HG03103 (cell line): Measurements from ENCODE around the gene OLIG2.

Experiments used
- ATAC-seq: cut with Tn5 transposase; IDR thresholded peaks from one replicate; pipeline ENCODE4 v1.9.1; 2021; ENCODE audit warnings: low read depth; ENCODE audit not compliant: unreplicated experiment

The OLIG2 gene

GRCh38 chr21:33025489-33026442, at the start of gene OLIG2:
Gene OLIG2 (plus strand): TSS chr21:33025935. CDS start chr21:33026863, 928 bp downstream.
- no peak for ATAC-seq

GRCh38 chr21:32976791-32977190, 48.9 kb upstream of the OLIG2 start:
- ATAC-seq: no peak

- no peak for ATAC-seq
Observed at GRCh38 chr21:32977216-32977615, 48.5 kb upstream of the OLIG2 start.

- no peak for ATAC-seq
Observed at GRCh38 chr21:32978331-32979270, 47.1 kb upstream of the OLIG2 start.

GRCh38 chr21:32979598-32980268, 46.0 kb upstream of the OLIG2 start:
- no peak for ATAC-seq

GRCh38 chr21:32981096-32981495, 44.6 kb upstream of the OLIG2 start:
- no peak for ATAC-seq

- no peak for ATAC-seq
Observed at GRCh38 chr21:32990666-32991065, 35.1 kb upstream of the OLIG2 start.

- no peak for ATAC-seq
Observed at GRCh38 chr21:32991361-32991760, 34.4 kb upstream of the OLIG2 start.

GRCh38 chr21:32993894-32994293, 31.8 kb upstream of the OLIG2 start:
- no peak for ATAC-seq

- no peak for ATAC-seq
Observed at GRCh38 chr21:32994305-32994704, 31.4 kb upstream of the OLIG2 start.

- ATAC-seq: no peak
Observed at GRCh38 chr21:33007747-33008146, 18.0 kb upstream of the OLIG2 start.

- ATAC-seq: no peak
Observed at GRCh38 chr21:33008333-33009051, 17.2 kb upstream of the OLIG2 start.

- ATAC-seq: no peak
Observed at GRCh38 chr21:33010931-33011330, 14.8 kb upstream of the OLIG2 start.

GRCh38 chr21:33011462-33011861, 14.3 kb upstream of the OLIG2 start:
- no peak for ATAC-seq

GRCh38 chr21:33013626-33014025, 12.1 kb upstream of the OLIG2 start:
- no peak for ATAC-seq

GRCh38 chr21:33014331-33014730, 11.4 kb upstream of the OLIG2 start:
- no peak for ATAC-seq

- no peak for ATAC-seq
Observed at GRCh38 chr21:33015096-33015495, 10.6 kb upstream of the OLIG2 start.

- ATAC-seq: no peak
Observed at GRCh38 chr21:33015756-33016155, 10.0 kb upstream of the OLIG2 start.

GRCh38 chr21:33018707-33019465, 6.8 kb upstream of the OLIG2 start:
- ATAC-seq: no peak
